Natural killer cell (primary cell): Measurements from ENCODE around the gene FOSB. TPM values are rescaled to one million over a fixed set of nuclear protein-coding genes. Genes with fewer than 3 reads are reported as not detected.

Source experiments
- ATAC-seq, 3 donors: fragments of 150-1000 bp in 2 of 3; fragments of 200-7000 bp in 1 of 3; cut with Tn5 transposase; 1 replicate in 1 of 3; 2 replicates in 2 of 3; pipeline ENCODE4 v1.10.0; 2021; ENCODE audit warnings: mild to moderate bottlenecking in 2 of 3, moderate library complexity in 2 of 3
- DNase-seq, 2 donors: peaks; one replicate each; pipeline versions ENCODE4 v3.0.0 to v3.0.0-alpha.2; 2013 to 2021; ENCODE audit warnings: mixed read lengths in 1 of 2
- H3K27ac ChIP-seq: one replicate; pipeline ENCODE4 v1.5.1; 2013; ENCODE audit warnings: mild to moderate bottlenecking, low read length
- H3K27me3 ChIP-seq: one replicate; pipeline ENCODE4 v1.6.1; 2013; ENCODE audit warnings: low read length; ENCODE audit not compliant: control insufficient read depth, insufficient read depth
- H3K36me3 ChIP-seq: one replicate; pipeline ENCODE4 v1.6.1; 2013; ENCODE audit warnings: low read length; ENCODE audit not compliant: control insufficient read depth, insufficient read depth
- H3K4me1 ChIP-seq: one replicate; pipeline ENCODE4 v1.6.1; 2013; ENCODE audit warnings: low read length; ENCODE audit not compliant: control insufficient read depth, insufficient read depth
- H3K4me3 ChIP-seq: one replicate; pipeline ENCODE4 v1.5.1; 2013; ENCODE audit warnings: low read length
- H3K9me3 ChIP-seq: one replicate; pipeline ENCODE4 v1.6.1; 2013; ENCODE audit warnings: low read length; ENCODE audit not compliant: control insufficient read depth, insufficient read depth
- H3K27ac Mint-ChIP-seq, 2 donors: one replicate each; pipeline ENCODE4 v1.8.0; 2022; ENCODE audit warnings: mild to moderate bottlenecking in 2 of 2, mixed read lengths in 2 of 2, moderate library complexity in 1 of 2
- H3K27me3 Mint-ChIP-seq, 2 donors: one replicate each; pipeline ENCODE4 v1.8.0; 2022; ENCODE audit warnings: low read depth in 2 of 2, mixed read lengths in 2 of 2
- H3K36me3 Mint-ChIP-seq: one replicate; pipeline ENCODE4 v1.8.0; 2022; ENCODE audit warnings: mixed read lengths
- H3K4me1 Mint-ChIP-seq, 2 donors: one replicate each; pipeline ENCODE4 v1.8.0; 2022; ENCODE audit warnings: mixed read lengths in 2 of 2
- H3K4me3 Mint-ChIP-seq: one replicate; pipeline ENCODE4 v1.8.0; 2022; ENCODE audit warnings: mild to moderate bottlenecking, moderate library complexity, mixed read lengths
- H3K9me3 Mint-ChIP-seq, 2 donors: one replicate each; pipeline ENCODE4 v1.8.0; 2022; ENCODE audit warnings: mixed read lengths in 2 of 2
- CTCF ChIP-seq: fragments of 200-600 bp; IDR thresholded peaks from one replicate; pipeline ENCODE4 v1.8.0; 2022; ENCODE audit warnings: antibody characterized with exemption
- WGBS: methylation state at CpG from one replicate; pipeline ENCODE4 v1.1.7; 2013; ENCODE audit warnings: missing lambda C conversion rate; ENCODE audit not compliant: insufficient coverage; 5-methylcytosine and 5-hydroxymethylcytosine counted together
- intact Hi-C: fragments of 100-400 bp; cut with micrococcal nuclease; formaldehyde crosslinking; loops from one replicate; pipeline ENCODE4 v1.14.2; 2022
- total RNA-seq, 4 donors: library from RNA; stranded (reverse); fragments of 120-200 nt in 1 of 4; gene quantifications; one replicate each; pipeline versions ENCODE4 v1.2.3 to v1.2.4, GENCODE V29; 2013 to 2022

The FOSB gene
- total RNA-seq, 3 donors from 2014 or later (not counting 1 experiment from before 2014, with no cell fraction given): 784 to 1,837 (median 1,121) TPM

- Mint-ChIP-seq H3K36me3 (no peaks in the 10 kb centered on the region), H3K9me3 (no peaks in the 10 kb centered on the region), H3K27ac (peak overlapping the region; percentile 87 to 99), H3K4me1 (peaks cover 44 to 80% of the 10 kb centered on the region in 2 donors), H3K27me3 (peaks cover 8 to 28% of the 10 kb centered on the region in 2 donors), H3K4me3 (peak overlapping the region; percentile 96)
- Histone ChIP-seq H3K4me1 (peaks cover 48% of the 10 kb centered on the region), H3K9me3 (no peaks in the 10 kb centered on the region), H3K36me3 (no peaks in the 10 kb centered on the region), H3K27ac (peak overlapping the region; percentile 100), H3K27me3 (peaks cover 6% of the 10 kb centered on the region), H3K4me3 (peak overlapping the region; percentile 87)
- intact Hi-C loops: loop anchor here (1.0 kb wide), 1 partner anchor 20 kb away; no protein-coding TSS in a partner anchor
- 51% methylated on average over 18 of the region's 33 CpGs for WGBS
- ATAC-seq: peak in 2 of 3 donors; percentile 4 to 6
- no peak for TF ChIP-seq CTCF
- DNase-seq: peak; percentile 58 to 66
These were observed 2.4 kb downstream of the FOSB start for GRCh38 chr19:45469945-45470761.

GRCh38 chr19:45470762-45471081 is 2.9 kb downstream of the FOSB start:
- peak overlapping the region; percentile 87 to 99 for H3K27ac Mint-ChIP-seq
- no peak for ATAC-seq
- no peaks in the 10 kb centered on the region for H3K9me3 Mint-ChIP-seq
- no peak overlapping the region for H3K4me3 ChIP-seq
- no peaks in the 10 kb centered on the region for H3K36me3 Mint-ChIP-seq
- H3K27me3 ChIP-seq: peaks cover 6% of the 10 kb centered on the region
- TF ChIP-seq CTCF: no peak
- peaks cover 51% of the 10 kb centered on the region for H3K4me1 ChIP-seq
- no peaks in the 10 kb centered on the region for H3K9me3 ChIP-seq
- H3K27me3 Mint-ChIP-seq: peaks cover 8 to 28% of the 10 kb centered on the region in 2 donors
- H3K4me1 Mint-ChIP-seq: peaks cover 50 to 86% of the 10 kb centered on the region in 2 donors
- DNase-seq: no peak
- H3K4me3 Mint-ChIP-seq: peak overlapping the region; percentile 96
- no peak overlapping the region for H3K27ac ChIP-seq
- H3K36me3 ChIP-seq: no peaks in the 10 kb centered on the region
- intact Hi-C loops: no loop called here
- 95% methylated on average over 15 of the region's 15 CpGs for WGBS

- Mint-ChIP-seq H3K4me3 (peak overlapping the region; percentile 96), H3K36me3 (no peaks in the 10 kb centered on the region), H3K27me3 (peaks cover 8 to 28% of the 10 kb centered on the region in 2 donors), H3K4me1 (peaks cover 56 to 90% of the 10 kb centered on the region in 2 donors), H3K9me3 (no peaks in the 10 kb centered on the region), H3K27ac (peak overlapping the region; percentile 87 to 99)
- ATAC-seq (no peak), DNase-seq (peak in 1 of 2 donors; percentile 51)
- Histone ChIP-seq H3K27ac (no peak overlapping the region), H3K4me1 (peaks cover 52% of the 10 kb centered on the region), H3K27me3 (peaks cover 6% of the 10 kb centered on the region), H3K36me3 (no peaks in the 10 kb centered on the region), H3K9me3 (no peaks in the 10 kb centered on the region), H3K4me3 (no peak overlapping the region)
- no peak for TF ChIP-seq CTCF
- WGBS: 84% methylated on average over 9 of the region's 16 CpGs
- intact Hi-C loops: no loop called here
These were observed 3.5 kb downstream of the FOSB start for GRCh38 chr19:45471111-45471930.
